Cardiac muscle cell (in vitro differentiated cells and primary cell): ENCODE results near the gene MZT1. TPM values are rescaled to one million over a fixed set of nuclear protein-coding genes. Genes with fewer than 3 reads are reported as not detected.

ENCODE experiments used
- DNase-seq, 2 donors: peaks; one replicate each; pipeline versions ENCODE4 v3.0.0 to v3.0.0-alpha.2; 2010 to 2017; ENCODE audit warnings: low read depth in 1 of 2, low spot score in 1 of 2
- H3K27ac ChIP-seq: fragments of 200-600 bp; sonication (generic); 2 replicates; pipeline ENCODE4 v1.5.1; 2016
- H3K27me3 ChIP-seq: fragments of 200-600 bp; sonication (generic); 2 replicates; pipeline ENCODE4 v1.6.0; 2016; ENCODE audit warnings: control low read depth
- H3K36me3 ChIP-seq: fragments of 200-600 bp; sonication (generic); 2 replicates; pipeline ENCODE4 v1.5.1; 2016; ENCODE audit warnings: control low read depth
- H3K4me1 ChIP-seq: fragments of 200-600 bp; sonication (generic); 2 replicates; pipeline ENCODE4 v1.8.1; 2017; ENCODE audit warnings: low read depth, mild to moderate bottlenecking, mixed run types
- H3K4me3 ChIP-seq: fragments of 200-600 bp; sonication (generic); 2 replicates; pipeline ENCODE4 v1.5.1; 2016; ENCODE audit warnings: mild to moderate bottlenecking
- H3K9me3 ChIP-seq: fragments of 200-600 bp; sonication (generic); 2 replicates; pipeline ENCODE4 v1.5.1; 2017; ENCODE audit warnings: low read depth, mild to moderate bottlenecking, control low read depth
- polyA plus RNA-seq: library from polyadenylated mRNA; unstranded; fragments of >200 nt; fragmentation: Nextera tagmentation; extraction: Ambion mirVana; gene quantifications from 2 replicates; pipeline ENCODE4 v1.2.1, GENCODE V29; 2016
- total RNA-seq: library from RNA; depleted of rRNA; stranded (reverse); fragments of >200 nt; gene quantifications from 2 replicates; pipeline ENCODE4 v1.2.3, GENCODE V29; 2016
- TF ChIP-seq, protein P1 (sequence below): IDR thresholded peaks from 2 replicates; pipeline ENCODE4 v1.5.1; 2012; ENCODE audit warnings: low read depth, mild to moderate bottlenecking, low read length

Gene MZT1, protein sequence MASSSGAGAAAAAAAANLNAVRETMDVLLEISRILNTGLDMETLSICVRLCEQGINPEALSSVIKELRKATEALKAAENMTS
- 6.5 and 12.4 TPM in 2 replicates for total RNA-seq
- polyA plus RNA-seq: 15.4 and 41.4 TPM in 2 replicates

DNA sequence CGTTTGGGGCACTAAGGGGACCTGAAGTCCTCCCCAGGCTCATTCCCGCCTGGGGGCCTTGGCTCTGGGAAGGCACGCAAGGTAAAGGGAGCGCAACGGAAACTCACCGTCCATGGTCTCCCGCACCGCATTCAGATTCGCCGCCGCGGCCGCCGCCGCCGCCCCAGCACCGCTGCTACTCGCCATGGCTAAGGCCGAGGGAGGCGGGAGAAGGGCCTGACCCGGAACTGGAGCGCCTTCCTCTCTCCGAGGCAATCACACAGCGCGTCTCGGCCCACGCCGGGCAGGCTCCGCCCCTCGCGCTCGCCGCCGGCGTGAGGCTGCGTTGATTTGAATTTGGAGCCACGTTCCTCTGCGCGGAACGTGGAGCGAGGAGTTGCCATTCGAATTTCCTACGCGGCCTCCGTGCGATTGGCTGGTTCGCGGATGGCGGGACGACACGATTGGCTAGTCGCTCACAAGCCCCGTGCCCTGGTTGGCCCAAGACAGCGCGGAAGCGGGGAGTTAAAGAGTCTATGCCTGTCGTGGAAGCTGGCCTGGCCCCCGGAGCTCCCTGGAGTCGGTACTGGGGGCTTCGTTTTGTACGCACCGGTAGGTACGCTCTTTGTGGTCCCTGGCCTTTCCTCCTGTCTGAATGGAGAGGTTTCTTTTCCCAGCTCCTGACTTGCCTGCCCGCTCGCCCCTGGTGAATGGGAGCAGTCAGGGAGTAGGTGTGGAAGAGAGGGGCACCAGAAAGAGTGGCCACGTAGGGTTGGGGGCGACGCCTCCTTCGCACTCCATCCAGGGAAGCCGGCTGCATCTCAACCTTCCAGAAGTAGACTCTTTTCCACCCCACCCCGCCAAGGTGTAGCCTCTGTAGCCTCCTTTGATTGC lies at the start of gene MZT1, which contains the start of gene BORA:
MZT1 (minus strand) TSS at position 213 of the 873 bp plus-strand sequence; CDS start at position 186, 27 bp downstream.
BORA (plus strand) TSS at position 507 of the 873 bp plus-strand sequence. CDS start 1,018 bp downstream, outside the sequence.
- H3K9me3 ChIP-seq: no peaks in the 10 kb centered on the region
- H3K27me3 ChIP-seq: no peaks in the 10 kb centered on the region
- DNase-seq: peak; percentile 96 to 99
- peaks cover 3% of the 10 kb centered on the region for H3K4me1 ChIP-seq
- peaks cover 4% of the 10 kb centered on the region for H3K36me3 ChIP-seq
- TF ChIP-seq, protein P1, sequence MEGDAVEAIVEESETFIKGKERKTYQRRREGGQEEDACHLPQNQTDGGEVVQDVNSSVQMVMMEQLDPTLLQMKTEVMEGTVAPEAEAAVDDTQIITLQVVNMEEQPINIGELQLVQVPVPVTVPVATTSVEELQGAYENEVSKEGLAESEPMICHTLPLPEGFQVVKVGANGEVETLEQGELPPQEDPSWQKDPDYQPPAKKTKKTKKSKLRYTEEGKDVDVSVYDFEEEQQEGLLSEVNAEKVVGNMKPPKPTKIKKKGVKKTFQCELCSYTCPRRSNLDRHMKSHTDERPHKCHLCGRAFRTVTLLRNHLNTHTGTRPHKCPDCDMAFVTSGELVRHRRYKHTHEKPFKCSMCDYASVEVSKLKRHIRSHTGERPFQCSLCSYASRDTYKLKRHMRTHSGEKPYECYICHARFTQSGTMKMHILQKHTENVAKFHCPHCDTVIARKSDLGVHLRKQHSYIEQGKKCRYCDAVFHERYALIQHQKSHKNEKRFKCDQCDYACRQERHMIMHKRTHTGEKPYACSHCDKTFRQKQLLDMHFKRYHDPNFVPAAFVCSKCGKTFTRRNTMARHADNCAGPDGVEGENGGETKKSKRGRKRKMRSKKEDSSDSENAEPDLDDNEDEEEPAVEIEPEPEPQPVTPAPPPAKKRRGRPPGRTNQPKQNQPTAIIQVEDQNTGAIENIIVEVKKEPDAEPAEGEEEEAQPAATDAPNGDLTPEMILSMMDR: no peak
- H3K27ac ChIP-seq: peak within 1 kb of the TSS; percentile 80
- peak within 1 kb of the TSS; percentile 94 for H3K4me3 ChIP-seq

DNA sequence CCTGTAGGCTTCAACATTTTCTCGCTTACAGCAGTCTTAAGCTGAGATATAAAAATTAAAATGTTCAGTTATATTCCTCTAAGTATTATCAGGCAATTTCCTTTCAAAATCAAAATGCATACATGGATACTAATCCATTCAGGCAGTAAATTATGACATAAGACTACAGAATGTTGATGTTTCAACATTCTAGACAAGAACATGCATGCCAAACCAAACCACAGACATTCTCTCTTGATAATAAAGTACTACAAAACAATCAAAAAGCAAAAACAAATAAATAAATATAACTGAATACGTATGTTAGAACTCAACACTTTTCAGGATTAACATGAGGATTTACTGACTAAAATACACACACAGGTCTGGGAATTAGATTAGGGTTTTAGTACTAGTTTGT lies 46.6 kb upstream of the MZT1 start:
- Histone ChIP-seq H3K4me1 (no peaks in the 10 kb centered on the region), H3K9me3 (no peaks in the 10 kb centered on the region), H3K27ac (no peak overlapping the region), H3K36me3 (peaks cover 92% of the 10 kb centered on the region), H3K27me3 (no peaks in the 10 kb centered on the region), H3K4me3 (no peak overlapping the region)
- TF ChIP-seq, protein P1: no peak
- peak in 1 of 2 donors; percentile 61 for DNase-seq

DNA sequence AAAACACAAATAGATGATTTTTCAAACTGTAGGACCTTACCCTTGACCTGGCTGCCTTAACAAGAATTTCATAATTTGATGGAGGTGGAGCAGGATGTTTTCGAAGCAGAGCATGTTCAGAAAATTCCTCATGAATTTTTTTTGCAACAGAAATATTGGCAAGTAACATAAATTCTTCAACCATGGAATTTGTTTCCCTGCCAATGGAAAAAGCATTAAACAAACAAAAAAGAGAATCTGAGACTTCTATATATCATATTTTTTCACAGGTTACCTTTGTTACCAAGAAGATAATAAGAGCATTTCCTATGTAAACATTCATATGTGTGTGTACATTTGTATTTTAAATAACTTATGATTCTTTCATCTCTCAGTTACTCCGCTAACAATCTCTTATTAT lies 36.0 kb upstream of the MZT1 start:
- H3K36me3 ChIP-seq: peaks cover 97% of the 10 kb centered on the region
- H3K9me3 ChIP-seq: no peaks in the 10 kb centered on the region
- no peaks in the 10 kb centered on the region for H3K27me3 ChIP-seq
- no peak overlapping the region for H3K27ac ChIP-seq
- H3K4me1 ChIP-seq: no peaks in the 10 kb centered on the region
- no peak overlapping the region for H3K4me3 ChIP-seq
- TF ChIP-seq, protein P1: no peak
- peak in 1 of 2 donors; percentile 41 for DNase-seq

DNA sequence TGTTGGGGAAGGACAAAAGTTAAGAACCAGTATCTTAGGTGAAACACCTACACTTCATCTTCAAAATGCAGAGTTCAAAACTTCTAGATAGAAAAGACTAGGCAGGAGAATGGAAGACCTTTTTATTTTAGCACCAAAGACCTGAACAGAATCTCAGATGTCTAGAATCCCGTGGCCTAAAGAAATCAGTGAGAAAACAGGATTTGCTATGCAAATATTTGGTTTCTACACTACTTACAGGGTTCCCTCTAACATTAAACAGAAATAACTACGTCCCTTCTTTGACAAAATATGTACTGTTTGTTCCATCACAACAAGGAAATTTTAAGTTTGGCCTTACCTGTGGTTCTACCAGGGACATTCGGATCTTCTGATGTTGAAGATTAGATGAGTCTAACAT lies 32.8 kb upstream of the MZT1 start:
- no peak for DNase-seq
- Histone ChIP-seq H3K36me3 (peaks cover 77% of the 10 kb centered on the region), H3K4me1 (no peaks in the 10 kb centered on the region), H3K4me3 (no peak overlapping the region), H3K27ac (no peak overlapping the region), H3K9me3 (no peaks in the 10 kb centered on the region), H3K27me3 (no peaks in the 10 kb centered on the region)
- TF ChIP-seq, protein P1: no peak

DNA sequence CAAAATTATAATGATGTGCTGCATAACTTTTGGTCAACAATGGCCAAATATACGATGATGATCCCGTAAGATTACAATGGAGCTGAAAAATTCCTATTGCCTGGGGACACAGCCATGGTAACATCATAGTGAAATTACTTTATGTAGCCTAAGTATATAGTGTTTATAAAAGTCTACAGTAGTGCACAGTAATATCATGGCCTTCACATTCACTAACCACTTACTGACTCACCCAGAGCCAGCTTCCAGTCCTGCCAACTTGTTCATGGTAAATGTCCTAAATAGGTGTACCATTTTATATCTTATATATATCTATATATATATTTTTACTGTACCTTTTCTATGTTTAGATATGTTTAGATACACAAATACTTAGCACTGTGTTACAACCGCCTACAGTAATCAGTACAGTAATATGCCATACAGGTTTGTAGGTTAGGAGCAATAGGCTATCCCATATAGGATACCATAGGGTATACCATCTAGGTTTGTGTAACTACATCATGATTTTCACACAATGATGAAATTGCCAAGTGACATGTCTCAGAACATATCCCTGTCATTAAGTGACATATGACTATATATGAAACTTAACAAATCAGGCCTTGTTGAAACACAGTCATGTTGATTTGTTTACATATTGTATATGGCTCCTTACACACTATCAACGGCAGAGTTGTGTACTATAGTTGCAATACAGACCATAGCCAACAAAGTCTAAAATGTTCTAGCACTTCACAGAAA lies 30.5 kb upstream of the MZT1 start:
- TF ChIP-seq, protein P1: no peak
- Histone ChIP-seq H3K27ac (no peak overlapping the region), H3K27me3 (no peaks in the 10 kb centered on the region), H3K36me3 (peaks cover 70% of the 10 kb centered on the region), H3K4me3 (no peak overlapping the region), H3K9me3 (no peaks in the 10 kb centered on the region), H3K4me1 (no peaks in the 10 kb centered on the region)
- DNase-seq: no peak
